WTC11 (cell line): Measurements from ENCODE around the gene ESPN.

ENCODE experiments used
- AR ChIP-seq: fragments of 250-450 bp; sonication (Bioruptor Pico); IDR thresholded peaks from 2 replicates; pipeline ENCODE4 v1.9.0; 2021; ENCODE audit warnings: mild to moderate bottlenecking
- KAT7 ChIP-seq: sonication (generic); formaldehyde crosslinking; IDR thresholded peaks from 2 replicates; pipeline ENCODE4 v1.8.1; 2023; ENCODE audit warnings: missing genetic modification reagents, mild to moderate bottlenecking, borderline replicate concordance

GRCh38 chr1:6476483-6476882 is 51.9 kb downstream of the ESPN start:
- TF ChIP-seq AR (CRISPR knock-in tag) (no peak), KAT7 (CRISPR knock-in tag) (no peak)
